HG02571 (cell line): ENCODE results near the gene IL17B.

ENCODE experiments used
- ATAC-seq: cut with Tn5 transposase; IDR thresholded peaks from one replicate; pipeline ENCODE4 v1.9.1; 2021; ENCODE audit warnings: mild to moderate bottlenecking, moderate library complexity; ENCODE audit not compliant: unreplicated experiment

IL17B gene

DNA sequence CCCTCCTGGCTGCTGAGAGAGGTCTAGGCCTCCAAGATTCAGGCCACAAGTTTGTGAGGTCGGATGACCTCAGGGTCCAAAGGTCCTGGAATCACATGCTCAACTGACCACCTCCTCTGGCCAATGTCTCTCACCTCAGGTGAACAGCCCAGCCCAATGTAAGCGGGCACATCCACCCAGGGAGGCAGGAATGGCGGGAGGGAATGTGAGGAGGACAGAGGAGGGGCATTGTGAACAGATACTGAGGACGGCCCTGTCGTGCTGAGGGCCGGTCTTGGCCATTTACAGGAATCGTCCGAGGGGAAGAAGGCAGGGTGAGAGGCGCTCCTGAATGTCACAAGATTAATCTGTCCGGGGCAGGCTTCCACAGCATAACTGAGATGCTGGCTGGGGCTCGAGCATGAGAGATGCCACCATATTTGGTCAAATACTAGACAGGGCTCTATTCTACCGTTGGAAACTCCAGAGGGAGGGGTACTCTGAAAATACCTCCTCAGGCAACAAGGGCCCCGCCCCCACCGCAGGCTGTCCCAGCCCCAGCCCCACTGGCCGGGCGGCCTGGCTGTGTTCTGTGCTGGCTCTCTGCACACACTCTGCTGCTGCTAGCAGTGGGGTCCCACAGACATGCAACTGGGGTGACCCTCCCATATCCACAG is 1.5 kb upstream of the IL17B start:
- ATAC-seq, result no peak

DNA sequence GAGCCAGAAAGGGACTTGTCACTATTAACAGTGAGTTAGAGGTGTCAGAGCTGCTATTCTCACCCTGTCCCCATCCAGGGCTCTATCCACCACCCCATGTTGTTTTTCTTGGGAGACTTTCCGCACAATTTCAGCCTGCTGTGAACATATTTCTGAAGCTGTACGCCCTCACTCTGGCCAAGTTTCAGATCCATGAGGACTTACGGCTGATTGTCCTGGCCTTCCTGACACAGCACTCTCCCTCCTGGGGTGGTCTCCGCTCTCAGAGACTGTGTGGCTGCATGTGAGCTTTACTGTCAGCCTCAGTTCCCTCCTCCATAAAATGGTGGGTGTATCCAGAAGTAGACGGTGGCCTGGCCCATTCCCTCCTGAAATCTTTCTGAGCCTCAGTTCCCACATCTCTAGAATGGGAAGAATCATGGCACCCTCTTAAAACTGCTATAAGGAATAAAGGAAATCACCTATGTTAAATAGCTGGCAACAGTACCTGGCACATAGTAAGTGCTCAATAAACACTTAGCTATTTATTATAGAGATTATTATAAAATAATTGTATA is 804 bp upstream of the IL17B start:
- no peak for ATAC-seq

DNA sequence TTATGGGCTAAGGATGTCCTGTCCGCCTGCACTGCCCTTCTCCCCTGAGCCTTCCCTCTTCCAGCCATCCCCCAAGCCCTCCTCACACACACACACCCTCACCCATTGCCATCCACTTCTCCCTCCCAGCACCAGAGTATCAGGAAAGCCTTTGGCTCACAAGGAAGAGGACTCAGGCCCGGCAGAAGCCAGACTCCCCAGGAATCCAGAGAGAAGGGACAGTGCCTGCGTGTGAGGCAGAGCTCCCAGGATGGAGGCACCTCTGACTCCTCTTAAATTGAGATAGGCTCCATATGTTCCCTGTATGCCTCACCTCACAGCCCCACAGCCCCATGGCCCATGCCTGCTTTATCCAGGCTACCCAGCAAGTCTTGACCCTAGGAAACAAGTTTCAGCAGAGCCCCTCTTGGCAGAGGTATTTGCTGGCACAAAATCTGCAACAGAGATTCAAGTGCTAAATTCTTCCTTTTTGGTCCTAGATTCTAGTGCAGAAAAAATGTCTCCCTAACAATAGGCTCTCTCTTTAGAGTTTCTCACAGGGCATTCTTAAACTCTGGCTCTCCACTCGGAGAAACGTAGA is 761 bp downstream of the IL17B start:
- no peak for ATAC-seq

DNA sequence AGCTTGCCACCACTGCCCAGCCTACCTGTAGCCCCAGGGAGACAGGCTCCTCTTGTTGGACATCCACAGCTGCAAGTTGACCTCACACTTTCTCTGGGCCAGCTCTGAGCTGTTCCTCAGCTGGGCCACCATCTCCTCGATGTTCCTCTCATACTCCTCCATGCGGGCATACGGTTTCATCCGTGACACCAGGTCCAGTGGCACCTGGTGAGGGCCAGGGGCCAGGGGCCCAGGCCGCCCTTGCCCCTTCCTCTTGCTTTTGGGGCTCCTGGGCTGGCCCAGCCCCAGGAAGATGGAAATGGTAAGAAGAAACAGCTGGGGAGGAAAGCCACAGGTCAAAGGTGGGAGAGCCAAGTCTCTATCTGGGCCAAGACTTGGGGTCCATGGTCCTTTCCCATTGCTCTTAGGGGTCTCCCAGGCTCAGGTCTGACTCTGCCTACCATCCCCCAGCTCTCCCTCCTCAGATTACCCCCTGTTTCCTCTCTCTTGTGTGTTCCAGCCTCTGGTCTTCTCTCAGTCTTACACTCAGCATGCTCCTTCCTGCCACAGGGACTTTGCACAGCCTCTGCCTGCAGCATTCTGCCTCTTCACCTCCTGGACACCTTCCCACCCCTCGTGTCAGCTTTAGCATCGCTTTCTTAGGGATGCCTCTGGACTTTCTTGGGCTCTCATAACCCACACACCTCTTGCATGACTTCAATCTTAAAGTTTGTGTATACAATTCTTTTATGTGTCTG is 2.2 kb downstream of the IL17B start:
- ATAC-seq, result no peak

DNA sequence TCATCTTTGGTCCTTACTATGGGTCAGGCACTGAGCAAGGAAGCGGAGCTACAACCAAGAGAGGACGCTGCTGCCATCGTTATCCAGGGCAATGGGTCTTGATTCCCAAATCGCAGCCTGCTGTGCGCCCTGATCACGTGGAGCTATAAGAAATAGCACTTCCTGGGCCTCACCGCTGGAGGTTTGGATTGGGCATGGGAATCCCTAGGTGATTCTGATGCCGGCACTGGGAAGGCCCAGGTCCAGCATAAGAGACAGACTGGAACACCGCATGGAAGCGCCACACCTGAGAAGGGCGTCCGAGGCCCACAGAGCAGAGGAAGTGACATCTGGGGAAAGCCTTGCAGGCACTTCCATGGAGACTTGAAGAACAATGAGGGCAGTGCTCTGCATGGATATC is 3.0 kb downstream of the IL17B start:
- no peak for ATAC-seq

DNA sequence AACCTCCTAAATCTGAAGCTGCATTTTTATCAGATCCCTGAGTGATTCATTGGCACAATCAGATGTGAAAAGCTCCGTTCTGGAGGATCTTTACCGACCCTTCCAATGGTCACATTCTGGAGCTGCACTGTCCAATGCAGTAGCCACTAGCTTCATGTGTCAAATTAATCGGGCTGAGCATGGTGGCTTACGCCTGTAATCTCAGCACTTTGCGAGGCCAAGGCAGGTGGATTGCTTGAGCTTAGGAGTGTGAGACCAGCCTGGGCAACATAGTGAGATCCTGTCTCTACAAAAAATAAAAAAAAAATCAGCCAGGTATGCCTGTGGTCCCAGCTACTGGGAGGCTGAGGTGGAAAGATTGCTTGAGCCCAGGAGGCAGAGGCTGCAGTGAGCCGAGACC is 3.7 kb downstream of the IL17B start:
- ATAC-seq, result no peak

DNA sequence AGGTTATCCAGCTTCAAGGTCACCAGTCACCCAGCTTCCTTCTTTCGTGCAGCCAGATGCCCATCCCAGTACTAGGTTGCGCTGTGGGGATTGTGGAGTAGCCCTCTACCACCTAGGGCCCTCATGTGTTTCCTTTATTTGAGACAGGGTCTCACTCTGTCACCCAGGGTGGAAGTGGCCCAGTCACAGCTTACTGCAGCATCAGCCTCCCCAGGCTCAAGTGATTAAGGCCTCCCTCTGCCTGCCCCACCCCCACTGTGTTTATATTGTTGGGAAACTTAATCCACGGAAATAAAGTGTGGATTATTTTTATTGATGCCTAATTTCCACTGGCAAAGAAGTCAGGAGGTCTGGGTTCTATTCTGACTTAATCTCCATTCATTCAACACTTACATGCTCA is 4.3 kb downstream of the IL17B start:
- no peak for ATAC-seq

DNA sequence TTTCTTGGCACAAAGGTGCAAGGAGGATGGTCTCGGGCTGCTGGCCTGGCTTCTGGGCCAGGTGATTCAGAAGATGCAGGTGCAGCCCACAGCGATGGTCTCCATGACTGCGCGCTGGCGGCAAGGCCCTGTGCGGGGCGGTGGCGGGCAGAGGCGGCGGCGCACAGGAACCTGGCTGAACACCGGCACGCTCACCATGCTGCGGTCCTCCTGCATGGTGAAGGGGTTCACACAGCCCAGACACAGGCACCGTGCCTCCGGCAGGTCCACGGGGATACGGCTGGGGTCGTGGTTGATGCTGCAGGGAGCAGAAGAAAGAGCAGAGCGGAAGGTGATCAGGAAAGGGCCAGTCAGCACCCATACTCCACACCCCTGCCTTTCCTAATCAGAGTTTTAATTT is 4.8 kb downstream of the IL17B start:
- ATAC-seq, result no peak

DNA sequence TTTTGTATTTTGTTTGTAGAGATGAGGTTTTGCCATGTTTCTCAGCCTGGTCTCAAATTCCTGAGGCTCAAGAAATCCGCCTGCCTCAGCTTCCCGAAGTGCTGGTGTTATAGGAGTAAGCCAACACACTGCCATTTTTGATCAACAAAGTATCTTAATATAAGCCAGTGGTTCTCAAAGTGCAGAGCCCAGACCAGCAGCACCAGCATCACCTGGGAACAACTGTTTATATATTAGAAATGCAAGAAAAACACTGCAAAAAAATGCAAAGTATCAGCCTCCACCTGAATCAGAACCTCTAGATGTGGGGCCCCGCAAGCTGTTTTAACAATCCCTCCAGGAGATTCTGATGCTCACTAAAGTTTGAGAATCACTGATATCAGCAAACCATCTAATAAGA is 6.2 kb downstream of the IL17B start:
- no peak for ATAC-seq

DNA sequence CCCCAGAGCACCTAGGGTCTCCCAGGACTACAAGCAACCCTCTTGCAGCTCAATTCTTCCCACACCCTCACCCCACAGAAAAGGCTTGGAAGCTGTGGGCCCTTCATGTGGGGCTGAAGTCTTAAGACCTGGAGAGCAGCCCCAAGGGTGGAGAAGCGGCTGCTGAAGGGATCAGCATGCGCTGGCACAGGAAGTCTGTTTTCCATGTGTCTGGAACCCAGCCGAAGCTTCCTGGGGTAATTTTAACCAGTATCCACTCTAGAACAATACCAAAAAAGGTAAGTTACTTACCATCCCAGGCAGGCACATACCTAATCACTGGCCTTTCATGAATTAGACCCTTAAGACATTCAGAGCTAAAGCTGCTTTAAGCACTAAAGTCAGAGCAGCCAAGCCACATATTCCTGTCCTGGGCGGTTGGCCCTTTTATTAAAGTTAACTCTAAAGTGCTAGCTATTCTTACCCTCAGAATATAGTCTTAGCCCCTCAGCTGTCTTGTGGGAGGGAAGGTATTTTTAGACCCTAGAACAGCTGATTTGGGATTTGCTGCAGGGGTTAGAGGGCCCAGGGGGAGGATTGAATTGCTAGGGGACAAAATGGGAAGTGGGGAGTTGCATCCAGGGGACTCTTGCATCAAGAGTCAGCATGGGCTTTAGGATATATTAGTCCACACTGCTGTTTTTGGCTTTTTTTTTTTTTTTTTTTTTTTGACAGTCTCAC is 6.9 kb downstream of the IL17B start:
- ATAC-seq, result no peak

DNA sequence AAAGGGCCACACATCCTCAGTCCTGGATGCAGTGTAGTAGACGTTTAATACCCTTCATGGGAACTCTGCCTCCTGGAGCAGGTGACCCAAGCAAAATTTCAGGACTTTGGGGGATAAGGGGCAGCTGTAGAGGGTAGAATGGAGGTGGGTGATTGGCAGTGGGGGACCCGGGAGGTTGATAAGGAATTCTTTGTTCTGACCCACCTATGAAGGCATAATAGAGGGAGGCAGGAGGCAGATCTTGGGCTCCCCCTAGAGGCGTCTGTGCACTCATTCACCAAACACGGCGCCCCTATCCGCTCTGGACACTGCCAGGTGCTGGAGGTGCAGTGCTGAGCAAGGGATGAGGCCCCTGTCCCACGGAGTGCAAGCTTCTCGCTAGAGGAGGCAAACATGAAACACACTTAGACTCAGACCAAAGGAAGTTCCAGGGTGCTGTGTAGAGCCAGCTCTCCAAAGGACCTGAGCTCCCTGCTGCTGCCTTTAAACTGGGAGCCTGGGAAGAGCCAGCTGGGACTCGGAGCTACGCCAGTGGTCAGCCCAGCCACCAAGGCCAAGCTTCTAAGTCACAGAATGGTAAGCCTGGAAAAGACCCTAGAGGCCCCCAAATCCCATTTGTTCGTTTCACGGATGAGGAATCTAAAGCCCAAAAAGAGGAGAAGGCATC is 7.7 kb downstream of the IL17B start:
- peak; percentile 81 for ATAC-seq

DNA sequence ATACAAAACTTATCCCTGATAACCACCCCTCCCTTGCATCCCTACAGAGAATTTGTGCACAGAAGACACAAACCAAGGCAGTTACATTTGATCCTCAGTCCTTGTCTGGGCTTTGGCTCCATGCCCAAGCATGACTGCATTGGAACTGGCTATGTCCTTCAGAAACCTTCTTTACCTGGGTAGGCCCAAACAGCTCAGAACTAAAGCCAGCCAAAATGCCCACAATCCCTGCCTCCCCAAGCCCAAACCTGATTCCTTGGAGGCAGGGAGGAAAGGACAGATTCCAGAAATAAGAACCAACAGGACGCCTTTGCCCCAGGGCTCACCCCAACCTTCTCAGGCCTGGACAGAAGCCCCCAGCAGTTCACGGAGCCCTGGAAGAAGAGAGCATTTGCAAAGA is 8.2 kb downstream of the IL17B start:
- ATAC-seq, result no peak

DNA sequence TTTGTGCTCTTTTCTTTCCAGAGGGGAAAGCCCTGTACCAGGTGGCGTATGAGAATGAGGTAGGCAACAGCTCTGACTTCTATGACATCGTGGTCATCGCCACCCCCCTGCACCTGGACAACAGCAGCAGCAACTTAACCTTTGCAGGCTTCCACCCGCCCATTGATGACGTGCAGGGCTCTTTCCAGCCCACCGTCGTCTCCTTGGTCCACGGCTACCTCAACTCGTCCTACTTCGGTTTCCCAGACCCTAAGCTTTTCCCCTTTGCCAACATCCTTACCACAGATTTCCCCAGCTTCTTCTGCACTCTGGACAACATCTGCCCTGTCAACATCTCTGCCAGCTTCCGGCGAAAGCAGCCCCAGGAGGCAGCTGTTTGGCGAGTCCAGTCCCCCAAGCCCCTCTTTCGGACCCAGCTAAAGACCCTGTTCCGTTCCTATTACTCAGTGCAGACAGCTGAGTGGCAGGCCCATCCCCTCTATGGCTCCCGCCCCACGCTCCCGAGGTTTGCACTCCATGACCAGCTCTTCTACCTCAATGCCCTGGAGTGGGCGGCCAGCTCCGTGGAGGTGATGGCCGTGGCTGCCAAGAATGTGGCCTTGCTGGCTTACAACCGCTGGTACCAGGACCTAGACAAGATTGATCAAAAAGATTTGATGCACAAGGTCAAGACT is 11.0 kb downstream of the IL17B start:
- ATAC-seq, result no peak

DNA sequence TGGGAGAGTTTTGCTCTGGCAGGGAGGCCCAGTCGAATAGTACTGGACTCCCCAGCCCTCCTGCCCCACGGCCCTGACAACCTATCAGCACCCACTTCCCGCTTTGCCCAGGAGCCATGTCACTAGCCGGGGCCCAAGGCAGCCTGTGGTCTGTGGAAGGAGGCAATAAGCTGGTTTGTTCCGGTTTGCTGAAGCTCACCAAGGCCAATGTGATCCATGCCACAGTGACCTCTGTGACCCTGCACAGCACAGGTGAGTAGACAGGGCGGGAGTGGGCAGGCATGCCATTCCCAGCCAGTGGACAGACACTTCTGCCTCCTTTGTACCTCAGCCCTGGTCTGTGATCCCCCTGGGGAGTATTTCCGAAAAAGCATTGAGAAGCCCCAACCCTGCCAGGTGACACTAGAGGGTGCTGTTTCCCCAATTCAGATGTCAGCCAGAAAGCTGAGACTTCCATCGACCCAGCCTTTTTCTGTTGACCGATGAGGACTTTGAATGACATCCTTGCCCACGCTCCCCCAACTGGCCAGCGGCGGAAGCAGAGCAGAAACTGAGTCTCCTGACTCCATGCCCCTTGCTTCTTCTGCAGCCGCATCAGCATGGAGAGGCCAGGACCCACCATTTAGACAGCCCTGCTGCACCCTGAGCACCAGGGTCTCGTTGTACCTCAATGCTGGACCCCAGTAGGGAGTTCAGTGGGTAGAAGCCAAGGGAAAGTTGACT is 11.7 kb downstream of the IL17B start:
- no peak for ATAC-seq

DNA sequence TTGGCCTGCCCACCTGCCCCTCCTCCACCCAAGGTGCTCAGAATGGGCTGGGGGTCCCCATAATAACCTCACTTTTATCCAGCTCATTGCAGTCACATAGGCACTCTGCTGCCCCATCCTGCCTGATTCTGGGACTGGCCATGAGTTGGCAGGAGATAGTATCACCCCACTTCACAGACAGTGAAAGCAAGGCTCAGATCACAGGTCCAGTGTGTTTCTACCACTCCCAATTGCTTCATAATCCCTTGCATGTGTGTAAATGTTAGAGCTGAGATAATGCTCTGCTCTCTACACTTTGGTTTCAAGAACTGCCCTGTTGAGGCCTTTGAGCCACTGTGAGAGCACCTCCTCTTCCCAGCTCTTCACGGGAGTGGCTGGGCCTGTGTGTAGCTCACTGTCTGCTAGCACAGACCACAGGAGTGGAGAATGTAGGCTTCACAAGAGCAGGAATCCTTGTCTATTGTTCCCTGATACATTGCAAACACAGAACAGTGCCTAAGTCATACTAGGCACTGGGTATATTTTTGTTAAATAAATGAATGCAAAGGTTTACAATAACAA is 12.8 kb downstream of the IL17B start:
- ATAC-seq, result no peak

DNA sequence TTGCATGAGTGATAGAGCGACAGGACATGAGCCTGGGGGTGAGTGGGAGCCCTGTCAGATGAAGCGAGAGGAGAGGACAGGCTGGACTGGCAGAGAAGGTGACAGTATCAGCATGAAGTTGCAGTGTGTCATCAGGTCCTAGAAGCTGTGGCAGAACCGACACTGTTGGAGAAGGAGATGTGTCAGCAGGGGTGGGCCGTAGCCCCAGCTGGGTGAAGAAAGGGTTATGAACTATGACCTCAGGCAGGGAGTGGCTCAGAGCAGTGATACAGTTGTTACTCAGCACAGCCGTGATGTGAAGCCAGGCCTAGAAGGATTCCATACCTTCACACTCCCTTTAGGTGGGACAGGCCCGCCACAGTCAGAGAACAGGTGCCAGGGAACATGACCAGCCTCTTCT is 13.7 kb downstream of the IL17B start:
- ATAC-seq, result no peak

DNA sequence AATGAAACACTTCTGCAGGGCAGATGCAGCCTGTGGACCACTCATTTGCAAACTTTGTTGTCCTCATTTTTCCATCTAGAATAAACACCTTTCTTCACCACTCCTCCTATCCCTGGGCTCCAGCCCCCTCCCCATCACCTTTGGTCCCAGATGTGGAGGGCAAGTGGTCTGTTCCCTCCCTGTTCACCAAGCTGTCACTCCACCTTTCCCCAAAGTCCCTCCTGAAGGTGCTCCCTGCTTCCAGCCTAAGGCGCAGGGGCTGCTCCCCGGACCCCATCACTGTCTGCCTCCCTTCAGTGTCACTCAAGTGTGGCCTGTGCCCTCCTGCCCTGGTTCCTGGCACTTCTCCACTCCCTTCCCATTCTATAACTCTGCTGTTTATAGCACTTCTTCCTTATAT is 14.4 kb downstream of the IL17B start:
- no peak for ATAC-seq

DNA sequence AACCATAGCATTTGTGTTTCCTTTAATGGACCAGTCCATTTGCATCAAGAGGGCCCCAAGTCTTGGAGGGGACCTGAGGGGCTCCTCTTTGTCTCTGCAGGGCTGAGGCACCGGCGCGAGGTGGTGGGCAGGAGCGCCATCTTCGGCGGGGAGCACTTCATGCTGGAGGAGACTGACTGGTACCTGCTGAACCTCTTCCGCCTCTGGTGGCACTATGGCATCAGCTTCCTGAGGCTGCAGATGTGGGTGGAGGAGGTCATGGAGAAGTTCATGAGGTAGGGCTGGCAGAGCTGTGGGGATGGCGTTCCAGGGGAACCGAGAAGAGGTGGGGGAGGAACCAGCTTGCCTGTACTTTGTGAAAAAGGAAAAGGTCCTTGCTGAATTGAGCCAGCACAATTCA is 15.2 kb downstream of the IL17B start:
- no peak for ATAC-seq

DNA sequence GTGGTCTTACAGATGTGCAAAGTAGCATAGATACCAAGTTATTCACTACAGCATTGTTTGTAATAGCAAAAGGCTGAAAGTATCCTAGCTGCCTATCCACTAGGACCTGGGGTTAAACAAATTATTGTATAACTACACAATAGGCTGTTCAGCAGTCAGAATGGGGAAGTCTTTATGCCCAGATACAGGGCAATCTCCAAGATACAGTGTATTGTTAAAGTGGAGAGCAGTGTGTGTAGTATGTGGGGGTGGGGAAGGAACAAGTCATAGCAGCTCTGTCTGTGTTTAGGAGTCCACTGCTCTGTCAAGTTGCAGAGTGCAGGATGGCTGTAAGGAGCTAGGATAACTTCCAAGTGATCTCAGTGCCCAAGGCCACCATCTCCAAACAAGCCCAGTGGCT is 15.7 kb downstream of the IL17B start:
- no peak for ATAC-seq
